ENCODE measurements around the gene COL5A1. TPM values are rescaled to one million over a fixed set of nuclear protein-coding genes. Genes with fewer than 3 reads are reported as not detected.

COL5A1 gene
- total RNA-seq, 6 experiments from 2014 or later, result 196 to 308 (median 225) TPM

- H3K27ac Mint-ChIP-seq, result no peak overlapping the region
- H3K9me3 Mint-ChIP-seq, result peaks cover 43% of the 10 kb centered on the region
- H3K4me3 Mint-ChIP-seq, result no peak overlapping the region
- TF ChIP-seq, protein P1, sequence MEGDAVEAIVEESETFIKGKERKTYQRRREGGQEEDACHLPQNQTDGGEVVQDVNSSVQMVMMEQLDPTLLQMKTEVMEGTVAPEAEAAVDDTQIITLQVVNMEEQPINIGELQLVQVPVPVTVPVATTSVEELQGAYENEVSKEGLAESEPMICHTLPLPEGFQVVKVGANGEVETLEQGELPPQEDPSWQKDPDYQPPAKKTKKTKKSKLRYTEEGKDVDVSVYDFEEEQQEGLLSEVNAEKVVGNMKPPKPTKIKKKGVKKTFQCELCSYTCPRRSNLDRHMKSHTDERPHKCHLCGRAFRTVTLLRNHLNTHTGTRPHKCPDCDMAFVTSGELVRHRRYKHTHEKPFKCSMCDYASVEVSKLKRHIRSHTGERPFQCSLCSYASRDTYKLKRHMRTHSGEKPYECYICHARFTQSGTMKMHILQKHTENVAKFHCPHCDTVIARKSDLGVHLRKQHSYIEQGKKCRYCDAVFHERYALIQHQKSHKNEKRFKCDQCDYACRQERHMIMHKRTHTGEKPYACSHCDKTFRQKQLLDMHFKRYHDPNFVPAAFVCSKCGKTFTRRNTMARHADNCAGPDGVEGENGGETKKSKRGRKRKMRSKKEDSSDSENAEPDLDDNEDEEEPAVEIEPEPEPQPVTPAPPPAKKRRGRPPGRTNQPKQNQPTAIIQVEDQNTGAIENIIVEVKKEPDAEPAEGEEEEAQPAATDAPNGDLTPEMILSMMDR (IDR thresholded peaks at IDR 0.05), result no peak
- DNase-seq, result no peak
- peaks cover 7% of the 10 kb centered on the region for H3K4me1 Mint-ChIP-seq (ENCODE audit: low read depth)
- H3K27me3 Mint-ChIP-seq (ENCODE audit: insufficient read depth), result no peaks in the 10 kb centered on the region; the same call in 1 of the 2 replicates
- H3K36me3 Mint-ChIP-seq (ENCODE audit: low read depth), result peaks cover 30% of the 10 kb centered on the region
Measured at GRCh38 chr9:134612309-134612708, 29.3 kb upstream of the COL5A1 start.

GRCh38 chr9:134612715-134613114, 28.9 kb upstream of the COL5A1 start:
- Mint-ChIP-seq H3K4me1 (ENCODE audit: low read depth) (peaks cover 7% of the 10 kb centered on the region), H3K27me3 (ENCODE audit: insufficient read depth) (no peaks in the 10 kb centered on the region; the same call in none of the 2 replicates), H3K36me3 (ENCODE audit: low read depth) (peaks cover 30% of the 10 kb centered on the region), H3K27ac (no peak overlapping the region), H3K9me3 (peaks cover 43% of the 10 kb centered on the region), H3K4me3 (no peak overlapping the region)
- DNase-seq, result no peak
- TF ChIP-seq, protein P1 (IDR thresholded peaks at IDR 0.05), result no peak

DNA sequence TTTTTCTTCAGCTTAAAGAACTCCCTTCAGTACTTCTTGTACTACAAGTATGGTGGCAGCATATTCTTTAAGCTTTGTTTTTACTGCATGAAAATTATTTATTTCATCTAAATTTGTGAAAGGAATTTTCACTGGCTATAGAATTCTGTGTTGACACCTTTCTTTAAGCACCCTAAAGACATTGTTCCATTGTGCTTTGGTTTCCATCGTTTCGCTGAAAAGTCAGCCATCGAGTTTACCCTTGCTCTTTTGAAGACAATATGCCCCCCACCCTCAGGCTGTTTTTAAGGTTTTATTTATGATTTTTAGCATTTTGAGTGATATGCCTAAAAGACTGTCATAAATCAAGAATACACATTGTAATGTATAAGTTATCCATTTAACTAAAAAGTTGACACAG, 27.3 kb upstream of the COL5A1 start:
- H3K9me3 Mint-ChIP-seq, result peaks cover 43% of the 10 kb centered on the region
- TF ChIP-seq, protein P1 (IDR thresholded peaks at IDR 0.05), result no peak
- DNase-seq, result no peak
- H3K4me3 Mint-ChIP-seq, result no peak overlapping the region
- H3K36me3 Mint-ChIP-seq (ENCODE audit: low read depth), result peaks cover 30% of the 10 kb centered on the region
- H3K4me1 Mint-ChIP-seq (ENCODE audit: low read depth), result peaks cover 9% of the 10 kb centered on the region
- no peak overlapping the region for H3K27ac Mint-ChIP-seq
- H3K27me3 Mint-ChIP-seq (ENCODE audit: insufficient read depth), result no peaks in the 10 kb centered on the region; the same call in none of the 2 replicates

- peaks cover 19% of the 10 kb centered on the region for H3K4me1 Mint-ChIP-seq (ENCODE audit: low read depth)
- no peak for DNase-seq
- H3K4me3 Mint-ChIP-seq, result no peak overlapping the region
- TF ChIP-seq, protein P1 (IDR thresholded peaks at IDR 0.05), result no peak
- no peak overlapping the region for H3K27ac Mint-ChIP-seq
- no peaks in the 10 kb centered on the region; the same call in none of the 2 replicates for H3K27me3 Mint-ChIP-seq (ENCODE audit: insufficient read depth)
- H3K36me3 Mint-ChIP-seq (ENCODE audit: low read depth), result peaks cover 30% of the 10 kb centered on the region
- peaks cover 41% of the 10 kb centered on the region for H3K9me3 Mint-ChIP-seq
Measured at GRCh38 chr9:134616341-134616740, 25.3 kb upstream of the COL5A1 start.

- Mint-ChIP-seq H3K27me3 (ENCODE audit: insufficient read depth) (no peaks in the 10 kb centered on the region; the same call in none of the 2 replicates), H3K4me1 (ENCODE audit: low read depth) (peaks cover 28% of the 10 kb centered on the region), H3K36me3 (ENCODE audit: low read depth) (peaks cover 24% of the 10 kb centered on the region), H3K4me3 (no peak overlapping the region), H3K9me3 (peaks cover 31% of the 10 kb centered on the region), H3K27ac (no peak overlapping the region)
- no peak for DNase-seq
- TF ChIP-seq, protein P1 (IDR thresholded peaks at IDR 0.05), result no peak
Measured at GRCh38 chr9:134617246-134617645, 24.4 kb upstream of the COL5A1 start.

GRCh38 chr9:134617836-134618162, 23.8 kb upstream of the COL5A1 start:
- Mint-ChIP-seq H3K27me3 (ENCODE audit: insufficient read depth) (no peaks in the 10 kb centered on the region; the same call in none of the 2 replicates), H3K9me3 (peaks cover 26% of the 10 kb centered on the region)
- TF ChIP-seq, protein P1 (IDR thresholded peaks at IDR 0.05), result no peak

More at GRCh38 chr9:134617836-134618162, 23.8 kb upstream of the COL5A1 start:
- Mint-ChIP-seq H3K4me1 (ENCODE audit: low read depth) (peaks cover 30% of the 10 kb centered on the region), H3K36me3 (ENCODE audit: low read depth) (peaks cover 19% of the 10 kb centered on the region), H3K4me3 (no peak overlapping the region), H3K27ac (no peak overlapping the region)
- DNase-seq, result no peak
